GM15510 (cell line): ENCODE data around the gene RANBP9.

Experiments
- POLR2A ChIP-seq: IDR thresholded peaks from 3 replicates; pipeline ENCODE4 v1.6.1; 2011; ENCODE audit warnings: borderline replicate concordance; ENCODE audit not compliant: insufficient read length; ENCODE audit errors: extremely low read depth

Gene RANBP9

DNA sequence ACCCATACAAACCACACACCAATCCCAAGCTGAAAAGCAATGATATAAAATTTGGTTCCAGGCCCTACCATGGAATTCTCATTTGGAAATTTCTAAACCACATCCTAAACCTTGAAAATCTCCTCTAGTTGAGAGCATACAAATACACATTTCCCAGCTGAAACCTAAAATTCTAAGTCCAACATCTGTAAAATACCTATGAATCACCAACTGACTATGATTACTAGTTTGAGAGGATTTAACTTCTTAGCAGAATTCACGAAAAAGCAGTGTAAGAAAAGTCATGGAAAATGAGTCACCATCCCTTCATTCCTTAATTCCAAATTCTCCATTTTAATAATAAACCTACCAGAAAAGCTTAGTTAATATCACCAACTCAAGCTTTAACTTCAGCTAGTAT, 15.4 kb downstream of the RANBP9 start:
- TF ChIP-seq POLR2A = no peak

- TF ChIP-seq POLR2A = no peak
Observed at GRCh38 chr6:13695252-13695651, 16.4 kb downstream of the RANBP9 start.

DNA sequence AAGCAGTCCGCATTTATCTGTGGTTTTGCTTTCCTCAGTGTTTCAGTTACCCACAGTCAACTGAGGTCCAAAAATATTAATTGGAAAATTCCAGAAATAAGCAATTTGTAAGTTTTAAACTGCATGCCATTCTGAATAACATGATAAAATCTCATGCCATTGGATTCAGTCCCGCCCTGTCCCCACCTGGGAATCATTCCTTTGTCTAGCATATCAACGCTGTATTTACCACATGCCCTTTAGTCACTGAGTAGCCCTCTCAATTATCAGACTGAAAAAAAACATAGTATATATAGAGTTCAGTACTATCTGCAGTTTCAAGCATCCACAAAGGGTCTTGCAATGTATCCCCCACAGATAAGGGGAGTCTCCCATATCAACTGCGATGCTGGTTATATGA, 17.1 kb downstream of the RANBP9 start:
- TF ChIP-seq POLR2A = no peak

- TF ChIP-seq POLR2A = no peak
Observed at GRCh38 chr6:13689511-13690256, 22.0 kb downstream of the RANBP9 start.

DNA sequence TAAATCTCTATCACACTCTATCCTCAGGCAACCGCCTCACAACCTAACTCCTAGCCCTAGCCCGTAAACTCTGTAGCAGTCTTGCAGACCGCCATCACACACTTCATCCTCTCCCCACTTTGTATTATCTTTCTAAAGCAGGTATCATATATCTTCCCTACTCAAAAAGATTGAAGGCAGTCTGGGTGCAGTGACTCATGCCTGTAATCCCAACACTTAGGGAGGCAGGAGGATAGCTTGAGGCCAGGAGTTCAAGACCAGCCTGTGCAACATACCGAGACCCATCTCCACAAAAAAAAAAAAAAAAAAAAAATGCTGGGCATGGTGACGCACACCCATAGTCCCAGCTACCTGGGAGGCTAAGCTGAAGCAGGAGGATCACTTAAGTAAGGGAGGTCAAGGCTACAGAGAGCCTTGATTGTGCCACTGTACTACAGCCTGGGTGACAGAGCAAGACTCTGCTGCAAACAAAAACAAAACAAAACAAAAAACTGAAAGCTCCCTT, 22.9 kb downstream of the RANBP9 start:
- no peak for TF ChIP-seq POLR2A

- no peak for TF ChIP-seq POLR2A
Observed at GRCh38 chr6:13687917-13688351, 23.7 kb downstream of the RANBP9 start.

GRCh38 chr6:13684855-13685254, 26.8 kb downstream of the RANBP9 start:
- TF ChIP-seq POLR2A = no peak

GRCh38 chr6:13683038-13683437, 28.6 kb downstream of the RANBP9 start:
- no peak for TF ChIP-seq POLR2A

GRCh38 chr6:13682346-13682745, 29.3 kb downstream of the RANBP9 start:
- TF ChIP-seq POLR2A = no peak

DNA sequence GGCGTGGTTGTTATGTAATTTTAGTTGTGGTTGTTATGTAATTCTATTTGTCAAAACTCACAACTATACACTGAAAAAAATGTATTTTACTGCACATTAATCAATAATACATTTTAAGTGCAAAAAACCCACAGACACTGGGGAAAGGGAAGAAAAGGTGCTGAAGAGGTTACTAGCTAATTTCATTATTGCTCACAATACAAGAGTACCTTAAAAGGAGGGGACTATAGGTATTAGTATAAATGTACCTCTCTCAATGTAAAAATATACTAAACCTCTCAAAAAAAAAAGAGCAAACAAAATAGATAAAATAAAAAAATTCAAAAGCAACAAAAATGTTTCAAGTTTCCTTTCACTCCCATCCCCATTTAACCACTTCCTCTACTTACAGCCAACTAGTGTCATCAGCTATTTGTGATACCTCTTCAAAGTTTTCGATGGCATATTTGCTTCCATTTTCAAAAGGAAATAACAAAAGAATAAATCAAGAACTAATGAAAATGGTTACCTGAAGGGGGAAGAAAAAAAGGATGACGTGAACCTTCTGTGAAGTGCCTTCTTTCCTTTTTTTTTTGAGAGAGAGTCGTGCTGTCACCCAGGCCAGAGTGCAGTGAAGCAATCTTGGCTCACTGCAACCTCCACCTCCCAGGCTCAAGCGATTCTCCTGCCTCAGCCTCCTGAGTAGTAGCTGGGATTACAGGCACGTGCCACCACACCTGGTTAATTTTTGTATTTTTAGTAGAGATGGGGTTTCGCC, 30.2 kb downstream of the RANBP9 start:
- no peak for TF ChIP-seq POLR2A

- TF ChIP-seq POLR2A = no peak
Observed at GRCh38 chr6:13680448-13680968, 31.1 kb downstream of the RANBP9 start.

DNA sequence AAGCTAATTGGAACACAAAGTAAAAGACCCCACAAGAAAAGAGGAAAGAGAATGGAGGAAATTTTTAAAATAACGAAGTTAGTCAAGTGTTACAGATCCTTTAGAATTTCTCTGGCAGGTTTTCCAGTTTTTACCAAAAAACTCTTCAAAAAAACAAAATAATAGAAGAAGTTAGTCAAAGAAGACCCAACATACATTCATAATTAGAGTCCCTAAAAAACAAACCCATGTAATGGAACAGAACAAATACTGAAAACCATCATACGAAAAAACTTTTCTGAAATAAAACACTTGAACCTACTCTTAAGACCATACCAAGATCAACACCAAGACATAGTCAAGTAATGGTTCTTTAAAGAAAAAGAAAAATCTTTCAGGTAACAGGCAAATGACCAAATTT, 31.6 kb downstream of the RANBP9 start:
- TF ChIP-seq POLR2A = no peak

DNA sequence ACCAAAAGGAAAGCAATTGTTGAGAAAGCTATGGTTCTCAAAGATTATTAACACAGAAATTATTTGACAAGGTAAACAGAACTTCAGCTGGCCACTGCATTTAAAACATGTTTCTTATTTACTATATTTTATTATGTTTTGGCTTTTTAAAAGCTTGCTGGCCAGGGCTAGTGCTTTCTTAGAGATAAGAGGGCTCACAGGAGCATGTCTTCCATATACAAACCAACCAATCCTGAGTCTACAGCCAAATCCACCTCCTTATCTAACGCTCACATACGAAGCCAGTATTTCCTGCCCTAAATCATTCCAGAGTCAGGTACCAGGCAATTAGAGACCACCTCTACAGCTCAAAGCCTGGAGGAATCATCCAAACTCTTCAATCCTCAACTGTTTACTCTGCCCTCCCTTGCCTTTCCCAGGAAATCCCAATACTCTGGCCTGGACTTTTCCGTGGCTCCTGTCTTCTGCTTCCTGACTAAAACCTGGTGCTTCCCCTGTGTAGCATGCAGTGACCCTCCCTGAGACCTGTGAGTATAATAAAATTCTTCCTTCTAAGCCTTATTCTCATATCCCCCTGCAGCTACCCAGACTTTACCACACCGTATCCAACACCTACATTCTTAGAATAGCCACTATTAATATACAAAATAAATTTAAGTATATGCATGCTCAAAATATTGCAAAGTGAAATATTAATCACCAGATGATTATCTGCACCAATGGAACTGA, 33.2 kb downstream of the RANBP9 start:
- no peak for TF ChIP-seq POLR2A

- TF ChIP-seq POLR2A = no peak
Observed at GRCh38 chr6:13677878-13678254, 33.8 kb downstream of the RANBP9 start.

DNA sequence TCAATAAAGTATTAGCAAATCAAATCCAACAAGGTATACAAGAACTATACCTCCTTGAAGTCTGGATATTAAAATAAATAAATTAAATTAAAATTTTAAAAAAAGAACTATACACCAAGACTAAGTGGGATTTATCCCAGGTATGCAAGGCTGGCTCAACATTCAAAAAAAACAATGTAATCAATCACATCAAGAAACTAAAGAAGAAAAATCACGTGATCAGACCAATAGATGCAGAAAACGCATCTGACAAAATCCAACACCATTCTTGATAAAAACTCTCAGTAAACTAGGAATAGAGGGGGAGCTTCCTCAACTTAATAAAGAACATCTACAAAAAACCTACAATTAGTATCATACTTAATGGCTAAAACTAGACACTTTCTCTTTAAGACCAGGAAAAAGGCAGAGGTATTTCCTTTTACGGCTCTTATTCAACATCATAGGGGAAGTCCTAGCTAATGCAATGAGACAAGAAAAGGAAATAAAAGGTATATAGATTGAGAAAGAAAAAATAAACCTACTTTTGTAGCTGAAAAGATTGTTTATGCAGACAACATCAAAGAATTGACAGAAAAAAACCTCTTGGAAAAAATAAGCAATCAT, 35.0 kb downstream of the RANBP9 start:
- no peak for TF ChIP-seq POLR2A

GRCh38 chr6:13674533-13675190, 37.0 kb downstream of the RANBP9 start:
- no peak for TF ChIP-seq POLR2A
